GM19351 (cell line): ENCODE measurements around the gene LYRM4.
A peak's percentile ranks its signal among the peaks of the same experiment; 100 is the strongest.

ENCODE experiments used
- ATAC-seq: cut with Tn5 transposase; IDR thresholded peaks from one replicate; pipeline ENCODE4 v1.9.1; 2021; ENCODE audit warnings: mild to moderate bottlenecking, moderate library complexity; ENCODE audit not compliant: unreplicated experiment

The LYRM4 gene

DNA sequence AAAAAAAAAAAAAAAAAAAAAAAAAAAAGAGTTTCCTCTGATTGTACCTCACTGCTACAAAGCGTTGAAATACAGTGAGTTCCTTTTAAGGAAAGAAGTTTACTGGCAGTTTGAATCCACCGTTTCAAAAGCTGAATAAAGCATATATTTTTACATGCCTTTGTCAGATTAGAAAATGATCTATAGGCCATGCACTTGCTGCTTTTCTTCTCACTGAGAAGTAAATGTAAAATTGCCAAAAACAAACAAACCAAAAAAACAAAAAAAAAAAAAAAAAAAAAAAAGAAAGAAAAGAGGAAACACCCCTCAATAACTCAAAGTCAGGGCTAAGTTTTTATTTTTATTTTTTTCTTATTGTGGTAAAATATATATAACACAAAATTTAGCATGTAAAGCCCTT lies 81.9 kb downstream of the LYRM4 start:
- ATAC-seq = no peak

DNA sequence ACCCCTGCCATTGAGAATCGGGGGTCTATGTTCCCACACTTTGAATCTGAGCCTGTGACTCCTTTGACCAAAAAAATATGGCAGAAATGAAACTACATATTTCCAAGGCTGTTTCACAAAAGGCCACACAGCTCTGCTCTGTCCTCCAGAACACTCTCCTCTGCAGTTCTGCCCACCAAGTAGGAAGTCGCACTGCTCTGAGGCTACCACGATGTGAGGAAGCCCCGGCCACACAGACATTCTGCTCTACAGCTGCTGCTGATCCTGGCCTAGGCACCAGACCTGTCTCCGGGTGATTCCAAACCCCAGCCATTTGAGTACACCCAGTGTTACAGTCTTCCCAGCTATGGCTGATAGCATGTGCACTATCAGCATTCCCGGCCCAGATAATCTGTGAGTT lies 85.1 kb downstream of the LYRM4 start:
- no peak for ATAC-seq

DNA sequence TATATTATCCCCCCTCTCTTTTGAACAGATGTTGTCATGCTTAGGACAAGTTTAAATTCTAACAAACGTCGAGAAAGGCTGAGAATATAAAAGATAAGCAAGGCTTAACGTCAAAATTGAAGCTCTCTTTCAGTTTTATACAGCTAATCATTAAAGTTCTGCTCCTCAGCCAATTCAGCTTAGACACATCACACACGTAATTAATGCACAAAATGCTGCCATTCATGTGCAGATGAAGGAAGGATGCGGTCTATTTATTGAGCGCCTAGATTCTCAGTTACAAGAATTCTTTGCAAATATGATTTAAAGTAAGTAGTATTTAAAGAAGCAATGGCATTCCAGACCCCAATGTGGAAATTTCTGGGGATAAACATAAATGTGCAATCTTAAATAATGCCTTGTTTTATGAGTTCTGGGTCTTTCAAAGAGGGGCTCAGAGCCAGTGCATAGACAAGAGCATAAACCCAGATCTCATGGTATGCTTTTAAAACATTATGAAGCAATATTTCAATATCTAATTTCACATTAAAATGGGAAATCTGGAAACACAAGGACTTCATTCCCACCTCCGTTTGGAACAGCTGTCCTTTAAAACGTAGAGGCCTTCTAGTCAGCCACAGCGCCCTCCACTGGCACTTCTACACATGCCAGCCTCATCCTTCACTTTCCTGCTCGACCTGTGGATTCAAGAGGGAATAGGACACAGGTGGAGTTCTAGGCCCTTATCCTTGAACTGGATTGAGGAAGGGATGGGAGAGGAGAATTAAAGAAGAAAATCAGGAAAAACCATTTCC lies 85.8 kb downstream of the LYRM4 start:
- ATAC-seq = no peak

DNA sequence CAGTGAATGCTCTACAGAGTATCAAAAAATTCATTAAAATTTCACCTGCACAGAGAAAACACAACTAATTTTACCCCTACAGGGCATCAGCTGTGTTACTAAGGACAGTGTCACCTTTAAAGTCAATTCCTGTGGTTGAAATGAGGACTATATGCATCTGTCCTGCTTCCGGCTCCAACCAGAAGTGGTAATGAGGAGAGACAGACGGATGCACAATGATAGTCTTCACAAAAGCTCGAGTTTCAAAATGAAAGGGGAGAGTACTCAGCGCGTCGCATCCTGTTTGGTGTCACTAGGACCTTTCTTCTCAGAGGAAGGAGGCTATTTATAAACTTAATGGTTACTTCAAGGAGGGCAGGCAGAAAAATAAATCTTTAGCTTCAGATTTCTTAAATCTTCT lies 86.5 kb downstream of the LYRM4 start:
- peak; percentile 97 for ATAC-seq

DNA sequence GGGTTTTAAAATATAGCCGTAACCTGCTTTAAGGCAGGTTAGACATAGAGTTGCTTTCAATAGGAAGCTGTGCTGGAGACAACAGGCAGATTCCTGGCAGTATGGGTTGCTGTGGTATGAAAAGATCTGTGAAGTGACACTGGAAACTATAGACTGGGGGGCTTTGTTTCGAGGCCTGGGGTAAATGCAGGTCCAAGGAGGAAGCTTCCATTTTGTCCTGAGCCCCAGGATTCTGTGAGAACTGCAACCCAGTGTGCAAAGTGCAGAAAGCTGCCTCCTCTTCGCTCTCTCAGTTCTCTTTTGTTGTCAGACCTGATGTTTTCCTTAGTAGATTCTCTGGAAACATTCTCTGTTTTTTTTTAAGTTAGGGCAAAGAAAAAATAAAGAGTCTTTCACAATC lies 86.9 kb downstream of the LYRM4 start:
- ATAC-seq = peak; percentile 26

- no peak for ATAC-seq
Measured at GRCh38 chr6:5172897-5173474, 87.8 kb downstream of the LYRM4 start.

DNA sequence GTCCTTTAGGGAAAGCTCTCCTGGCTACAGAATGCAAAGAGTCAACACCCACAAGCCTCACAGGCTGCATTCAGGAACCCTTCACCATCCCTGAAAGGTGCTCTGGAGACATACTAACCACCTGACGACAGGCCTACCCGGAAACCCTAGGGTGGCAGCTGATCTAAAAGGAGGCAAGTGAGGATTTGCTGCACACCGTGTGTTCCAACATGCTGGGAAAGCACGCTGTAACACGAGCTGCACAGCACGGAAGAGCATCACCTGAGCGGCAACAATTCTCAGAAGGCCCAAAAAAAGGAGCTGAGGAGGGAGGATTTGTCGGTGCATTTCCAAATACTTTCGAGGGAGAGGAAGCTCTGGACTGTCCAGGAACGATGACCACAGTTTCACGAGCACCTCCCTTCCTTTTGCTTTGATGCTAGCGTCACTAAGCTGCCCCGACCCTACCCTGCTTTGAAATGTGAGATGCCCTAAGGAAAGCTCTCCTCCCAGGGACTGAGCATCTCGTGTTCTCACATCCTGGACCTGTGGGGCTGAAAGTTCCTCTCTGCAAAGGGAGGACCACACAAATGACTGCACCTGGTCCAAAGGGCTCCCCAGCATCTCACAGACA lies 88.6 kb downstream of the LYRM4 start:
- no peak for ATAC-seq

DNA sequence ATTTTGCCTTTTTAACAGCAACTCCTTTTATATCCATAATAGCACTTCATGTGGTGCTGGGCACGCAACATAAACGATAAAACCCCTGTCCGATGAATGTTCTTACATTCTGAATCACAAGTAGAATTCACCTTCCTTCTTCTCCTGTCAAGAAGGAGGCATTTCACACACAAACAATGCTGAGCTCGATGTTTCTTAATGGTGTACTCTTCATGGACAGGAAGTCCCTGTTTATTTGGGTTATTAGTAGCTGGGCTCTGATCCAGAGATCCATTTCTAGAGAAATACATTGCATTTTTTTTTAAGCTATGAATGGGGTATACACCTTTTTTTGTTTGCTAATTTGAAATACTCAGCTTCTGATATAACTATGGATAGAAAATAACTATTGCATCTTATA lies 93.2 kb downstream of the LYRM4 start:
- ATAC-seq = no peak

GRCh38 chr6:5164092-5164491 lies 96.7 kb downstream of the LYRM4 start:
- no peak for ATAC-seq

- ATAC-seq = no peak
Measured at GRCh38 chr6:5163247-5163646, 97.5 kb downstream of the LYRM4 start.

- ATAC-seq = no peak
Measured at GRCh38 chr6:5162355-5162754, 98.4 kb downstream of the LYRM4 start.

DNA sequence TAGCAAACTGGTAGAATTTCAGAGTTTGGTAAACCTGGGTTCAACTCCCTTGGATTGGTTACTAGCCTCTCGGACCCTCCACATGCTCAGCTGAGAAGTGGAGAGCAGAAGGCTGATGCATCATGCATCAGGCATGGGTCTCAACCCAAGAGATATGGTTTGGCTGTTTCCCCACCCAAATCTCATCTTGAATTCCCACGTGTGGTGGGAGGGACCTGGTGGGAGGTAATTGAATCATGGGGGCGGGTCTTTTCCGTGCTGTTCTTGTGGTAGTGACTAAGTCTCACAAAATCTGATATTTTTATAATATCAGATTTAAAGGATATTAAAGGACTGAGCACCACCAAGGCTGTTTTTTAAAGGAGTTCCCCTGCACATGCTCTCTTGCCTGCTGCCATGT lies 100.5 kb downstream of the LYRM4 start:
- no peak for ATAC-seq

DNA sequence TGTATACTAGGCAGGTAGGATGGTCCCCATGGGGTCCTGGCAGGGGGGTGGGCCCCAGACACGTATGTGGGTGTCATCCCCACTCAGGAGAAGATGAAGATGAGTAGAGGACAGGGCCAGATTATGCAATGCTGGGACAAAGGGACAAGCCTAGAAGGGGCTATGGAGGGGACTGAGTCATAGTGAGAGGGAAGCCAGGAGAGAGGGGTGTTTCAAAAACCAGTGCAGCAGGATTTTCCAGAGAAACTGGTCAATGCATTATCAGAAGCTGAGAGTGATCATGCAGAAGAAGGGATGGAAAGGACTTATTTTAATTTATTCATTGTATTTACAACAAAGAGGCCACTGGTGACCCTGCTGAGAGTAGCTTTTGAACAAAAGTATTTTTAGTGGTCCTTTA lies 101.6 kb downstream of the LYRM4 start:
- no peak for ATAC-seq

GRCh38 chr6:5158180-5158579 lies 102.6 kb downstream of the LYRM4 start:
- no peak for ATAC-seq

DNA sequence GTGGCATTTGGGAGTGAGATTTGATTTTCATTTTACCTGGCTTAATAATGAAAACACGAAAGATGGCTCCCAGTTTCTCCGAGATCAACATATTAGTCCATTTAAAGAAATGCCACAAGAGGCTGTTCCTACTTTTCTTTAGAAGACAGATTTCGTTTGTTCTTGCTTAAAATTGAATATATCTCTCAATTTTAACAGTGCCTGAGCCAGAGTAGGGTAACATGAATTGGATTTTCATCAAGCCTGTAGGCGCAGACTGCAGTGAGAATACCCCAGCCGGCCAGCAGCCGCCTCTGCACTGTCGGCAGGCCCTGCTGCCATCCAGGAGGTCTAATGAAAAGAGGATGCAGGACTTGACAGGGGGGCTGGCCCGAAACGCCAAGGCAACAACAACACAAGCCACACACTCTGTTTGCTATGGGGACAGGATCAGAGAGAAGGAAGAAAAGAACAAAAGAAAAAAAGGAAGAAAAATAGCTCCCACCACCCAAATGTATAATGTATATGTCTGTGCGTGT lies 103.1 kb downstream of the LYRM4 start:
- ATAC-seq = no peak

DNA sequence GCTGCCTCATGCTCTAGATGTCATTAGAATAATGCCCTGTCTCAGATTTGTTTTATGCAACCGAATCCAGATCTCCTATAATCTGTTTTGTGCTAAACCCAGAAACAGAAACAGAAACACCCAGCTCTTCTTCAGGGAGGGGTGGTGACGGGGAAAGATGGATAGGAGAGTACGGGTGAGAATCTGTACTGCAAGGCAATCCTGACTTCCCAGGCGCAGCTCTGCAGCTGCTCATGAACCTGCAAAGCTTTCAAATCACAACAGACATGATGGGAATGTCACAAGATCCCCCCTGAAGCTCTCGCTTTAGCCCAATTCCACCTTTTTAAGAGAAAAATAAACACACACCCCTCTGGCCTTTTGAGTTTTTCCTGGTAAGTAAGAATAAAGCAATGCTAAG lies 104.1 kb downstream of the LYRM4 start:
- ATAC-seq = no peak

DNA sequence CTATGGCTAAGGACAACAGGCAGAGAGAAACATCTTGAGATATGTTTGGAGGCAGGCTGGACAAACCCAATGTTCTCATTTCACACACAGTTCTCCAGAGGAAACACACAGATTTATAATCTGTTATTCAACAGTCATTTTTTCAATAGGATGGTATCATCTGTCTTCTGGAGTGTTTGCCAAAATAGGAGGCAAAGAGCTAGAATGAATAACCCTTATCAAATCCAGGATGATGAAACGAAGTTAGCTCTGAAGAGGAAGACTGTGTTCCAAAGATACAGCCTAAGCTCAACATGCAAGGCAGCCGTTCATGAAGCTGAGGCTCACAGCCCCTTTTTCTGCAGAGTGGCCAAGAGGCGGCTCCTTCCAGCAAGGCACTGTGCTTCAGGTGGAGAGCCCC lies 104.8 kb downstream of the LYRM4 start:
- ATAC-seq = no peak

DNA sequence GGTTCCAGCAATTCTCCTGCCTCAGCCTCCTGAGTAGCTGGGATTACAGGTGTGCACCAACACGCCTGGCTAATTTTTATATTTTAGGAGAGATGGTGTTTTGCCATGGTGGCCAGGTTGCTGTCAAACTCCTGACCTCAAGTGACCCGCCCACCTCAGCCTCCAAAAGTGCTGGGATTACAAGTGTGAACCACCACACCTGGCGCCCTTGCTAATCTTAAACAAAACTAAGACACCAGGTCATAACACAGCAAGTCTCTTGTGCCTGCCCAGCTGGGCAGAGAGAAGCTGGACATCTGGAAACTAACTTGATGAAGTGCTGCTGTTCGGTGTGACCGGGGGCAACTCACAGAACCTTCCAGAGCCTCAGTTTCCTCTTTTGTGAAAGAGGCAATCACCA lies 107.6 kb downstream of the LYRM4 start:
- ATAC-seq = no peak

DNA sequence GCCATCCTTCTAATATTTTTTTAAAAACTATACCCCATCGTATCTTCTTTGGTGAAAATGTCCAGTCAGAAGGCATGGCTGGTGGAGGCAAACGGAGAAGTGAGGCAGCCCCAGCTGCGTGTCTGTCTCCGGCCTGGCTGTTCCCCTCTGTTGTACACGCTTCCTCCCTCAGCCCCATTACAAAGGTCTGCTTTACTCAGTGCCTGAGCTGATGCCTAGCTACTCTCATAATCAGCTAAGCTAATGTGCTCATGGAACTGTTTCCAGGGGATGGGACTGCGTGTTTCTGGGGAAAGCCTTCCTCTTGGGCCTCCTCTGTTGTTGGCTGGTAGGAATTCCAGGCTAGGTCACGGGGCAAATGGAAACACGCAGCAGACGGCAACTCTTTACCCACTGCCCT lies 108.3 kb downstream of the LYRM4 start:
- no peak for ATAC-seq

- ATAC-seq = no peak
Measured at GRCh38 chr6:5151955-5152401, 108.8 kb downstream of the LYRM4 start.

GRCh38 chr6:5151360-5151954 lies 109.3 kb downstream of the LYRM4 start:
- no peak for ATAC-seq
